Stimulated activated CD4-positive, alpha-beta T cell treated with anti-CD3 and anti-CD28 coated beads, Interleukin-2, amount 100 ng/mL, for 24 hours (primary cell): ENCODE measurements around the gene TMEM179B.
"Not testable (repeated sequence)": the region's sequence is repeated elsewhere in the genome, so short reads cannot be mapped to it uniquely, and the experiment has no call there.

Source experiments
- DNase-seq, 2 donors: peaks; one replicate each; pipeline ENCODE4 v3.0.0-alpha.2; 2020

TMEM179B gene, protein sequence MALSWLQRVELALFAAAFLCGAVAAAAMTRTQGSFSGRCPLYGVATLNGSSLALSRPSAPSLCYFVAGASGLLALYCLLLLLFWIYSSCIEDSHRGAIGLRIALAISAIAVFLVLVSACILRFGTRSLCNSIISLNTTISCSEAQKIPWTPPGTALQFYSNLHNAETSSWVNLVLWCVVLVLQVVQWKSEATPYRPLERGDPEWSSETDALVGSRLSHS

DNA sequence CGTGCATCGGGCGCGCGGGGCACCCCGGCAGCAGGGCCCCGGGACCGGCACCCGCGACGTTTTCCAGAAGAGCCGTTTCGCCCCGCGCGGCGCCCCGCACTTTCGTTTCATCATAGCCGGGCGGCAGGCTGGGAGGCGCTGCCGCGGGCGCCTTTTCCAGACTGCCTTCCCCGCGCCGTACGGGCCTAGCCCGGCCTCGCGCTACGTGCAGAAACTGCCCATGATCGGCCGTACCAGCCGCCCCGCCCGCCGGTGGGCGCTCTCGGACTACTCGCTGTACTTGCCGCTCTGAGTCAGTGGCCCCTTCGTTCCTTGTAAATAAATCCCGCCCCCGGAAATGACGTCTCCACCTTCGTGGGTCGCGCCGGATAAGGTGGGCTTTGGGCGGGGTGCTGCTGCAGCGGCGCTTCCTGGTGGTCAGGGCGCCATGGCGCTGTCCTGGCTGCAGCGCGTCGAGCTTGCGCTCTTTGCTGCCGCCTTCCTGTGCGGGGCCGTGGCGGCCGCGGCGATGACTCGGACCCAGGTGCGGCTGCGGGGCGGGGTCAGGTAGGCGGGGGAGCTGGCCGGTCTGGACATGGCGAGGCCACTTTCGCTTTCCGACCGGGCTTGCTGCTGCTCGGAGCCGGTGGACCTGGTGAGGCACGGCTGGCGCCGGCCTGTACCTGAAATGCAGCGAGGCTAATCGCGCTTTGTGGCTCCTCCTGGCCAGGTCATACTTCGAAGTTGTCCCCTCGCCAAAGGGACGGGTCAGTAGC is at the start of gene TMEM179B:
Gene TMEM179B (plus strand): TSS at position 398 of the 755 bp plus-strand sequence. CDS start 30 bp downstream, at position 428.
- peak; percentile 98 to 99 for DNase-seq

DNA sequence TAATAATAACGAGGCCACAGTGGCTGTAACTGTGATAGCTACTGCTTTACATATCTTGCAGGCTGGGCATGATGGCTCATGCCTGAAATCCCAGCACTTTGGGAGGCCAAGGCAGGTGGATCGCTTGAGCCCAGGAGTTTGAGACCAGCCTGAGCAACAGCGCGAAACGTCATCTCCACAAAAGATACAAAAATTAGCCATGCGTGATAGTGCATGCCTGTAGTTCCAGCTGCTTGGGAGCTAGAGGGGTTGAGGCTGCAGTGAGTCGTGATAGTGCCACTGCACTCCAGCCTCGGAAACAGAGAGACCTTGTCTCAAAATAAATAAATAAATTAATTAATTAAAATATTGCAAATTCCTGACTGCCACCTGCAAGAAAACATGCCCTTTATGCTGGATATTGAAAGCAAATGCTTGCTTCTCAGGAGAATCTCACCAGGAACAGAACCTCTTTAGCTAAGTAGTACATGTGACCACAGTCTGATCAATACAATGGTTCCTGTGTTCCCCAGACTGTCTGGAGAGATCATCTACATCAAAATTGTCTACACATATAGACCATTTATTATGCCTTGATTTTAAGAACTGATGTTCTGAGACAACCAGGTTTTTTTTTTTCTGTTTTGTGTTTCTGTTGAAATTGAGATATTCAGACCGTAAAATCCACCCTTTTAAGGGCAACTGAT is 39.6 kb upstream of the TMEM179B start:
- DNase-seq, result no peak

- not testable (repeated sequence) for DNase-seq
These were observed 37.3 kb upstream of the TMEM179B start for GRCh38 chr11:62749931-62750330.

DNA sequence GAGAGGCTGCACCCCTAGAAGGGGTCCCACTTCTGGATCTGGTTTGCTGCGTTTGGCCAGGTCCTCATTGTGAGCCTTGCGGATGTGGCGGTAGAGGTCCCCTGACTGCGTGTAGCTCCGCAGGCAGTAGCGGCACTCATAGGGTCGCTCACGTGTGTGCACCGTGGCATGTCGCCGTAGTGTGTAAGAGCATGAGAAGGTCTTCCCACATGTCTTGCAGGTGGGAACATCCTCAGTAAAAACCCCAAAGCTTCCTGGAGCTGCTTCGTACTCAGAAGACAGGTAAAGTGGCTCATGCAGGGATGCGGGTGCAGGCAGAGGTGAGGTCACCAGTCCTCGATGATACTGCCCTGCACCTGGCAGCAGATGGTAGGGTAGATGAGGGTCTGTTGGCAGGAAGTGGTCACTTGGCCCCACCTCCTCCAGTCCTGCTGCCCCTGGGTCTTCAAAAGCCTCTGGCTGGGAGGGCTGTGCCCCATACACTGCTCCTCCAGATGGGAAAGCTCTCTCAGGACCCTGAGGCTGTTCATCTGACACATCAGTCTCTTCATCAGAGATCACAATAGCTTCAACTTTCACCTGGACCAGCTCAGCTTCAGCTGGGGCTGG is 34.9 kb upstream of the TMEM179B start:
- no peak for DNase-seq

GRCh38 chr11:62752994-62753735 is 34.0 kb upstream of the TMEM179B start:
- no peak for DNase-seq

DNA sequence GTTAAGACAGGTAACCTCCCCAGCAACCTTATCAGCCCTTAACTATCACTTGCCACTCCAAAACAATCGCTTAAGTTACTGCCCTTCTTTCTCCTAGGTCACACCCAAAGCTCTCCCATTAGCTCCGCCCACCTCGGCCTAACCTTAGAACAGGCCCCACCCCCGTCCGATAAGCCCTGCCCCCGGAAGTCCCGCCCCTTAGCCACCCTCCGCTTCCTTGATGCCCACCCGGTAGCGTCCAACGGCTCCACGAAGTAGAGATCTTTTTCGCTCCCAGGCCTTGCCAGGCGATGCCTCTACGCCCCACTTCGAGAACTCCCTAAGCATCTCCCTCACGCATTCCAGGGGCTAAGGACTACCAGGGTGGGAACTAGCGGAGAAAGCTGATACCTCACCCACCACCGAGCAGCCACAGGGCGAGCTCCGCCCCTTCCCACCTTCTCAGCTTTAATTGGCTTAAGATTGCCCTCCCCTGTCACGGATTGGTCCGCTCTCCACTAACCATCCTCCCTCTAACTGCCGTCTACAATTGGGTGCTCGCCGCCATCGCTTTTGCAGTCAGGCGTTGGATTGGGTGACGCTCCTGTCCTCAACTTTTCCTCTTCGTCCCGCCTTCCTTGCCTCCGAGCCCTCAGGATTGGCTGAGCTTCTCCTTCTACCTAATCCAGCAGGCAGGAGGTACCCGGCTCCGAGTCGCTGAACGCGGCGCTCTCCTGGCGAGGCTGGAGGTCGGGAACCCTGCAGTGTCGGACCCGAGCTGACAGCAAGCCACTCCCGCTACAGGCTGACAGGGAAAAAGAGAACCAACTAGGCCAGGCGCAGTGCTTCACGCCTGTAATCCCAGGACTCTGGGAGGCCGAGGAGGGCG is 33.2 kb upstream of the TMEM179B start, which contains the start of gene ZBTB3:
Gene ZBTB3 (minus strand): TSS at position 425 of the 868 bp plus-strand sequence. CDS start 496 bp downstream, outside the sequence.
- peak; percentile 95 to 97 for DNase-seq

GRCh38 chr11:62755086-62755615 is 32.1 kb upstream of the TMEM179B start:
- DNase-seq, result no peak

GRCh38 chr11:62757846-62758788 is 29.1 kb upstream of the TMEM179B start:
- DNase-seq, result no peak

GRCh38 chr11:62760867-62761227 is 26.4 kb upstream of the TMEM179B start:
- peak in 1 of 2 donors; percentile 14 for DNase-seq

DNA sequence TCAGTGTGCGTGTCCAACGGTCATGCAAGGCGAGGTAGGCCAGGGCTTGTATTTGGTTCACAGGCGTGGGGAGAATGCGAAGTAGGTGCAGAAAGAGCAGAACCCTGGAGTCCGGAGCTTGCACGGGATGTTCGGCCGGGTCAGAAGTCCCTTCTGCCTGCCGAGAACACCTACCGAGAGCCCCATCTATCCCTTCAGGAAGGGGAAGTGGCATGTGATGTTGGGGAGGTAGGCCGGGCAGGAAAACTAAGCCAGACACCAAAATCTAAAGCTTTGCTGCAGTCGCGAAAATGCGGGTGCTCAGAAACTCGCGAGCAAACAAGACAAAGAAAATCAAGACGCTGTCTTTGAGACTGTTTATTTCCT is 16.4 kb upstream of the TMEM179B start:
- DNase-seq, result peak in 1 of 2 donors; percentile 37

DNA sequence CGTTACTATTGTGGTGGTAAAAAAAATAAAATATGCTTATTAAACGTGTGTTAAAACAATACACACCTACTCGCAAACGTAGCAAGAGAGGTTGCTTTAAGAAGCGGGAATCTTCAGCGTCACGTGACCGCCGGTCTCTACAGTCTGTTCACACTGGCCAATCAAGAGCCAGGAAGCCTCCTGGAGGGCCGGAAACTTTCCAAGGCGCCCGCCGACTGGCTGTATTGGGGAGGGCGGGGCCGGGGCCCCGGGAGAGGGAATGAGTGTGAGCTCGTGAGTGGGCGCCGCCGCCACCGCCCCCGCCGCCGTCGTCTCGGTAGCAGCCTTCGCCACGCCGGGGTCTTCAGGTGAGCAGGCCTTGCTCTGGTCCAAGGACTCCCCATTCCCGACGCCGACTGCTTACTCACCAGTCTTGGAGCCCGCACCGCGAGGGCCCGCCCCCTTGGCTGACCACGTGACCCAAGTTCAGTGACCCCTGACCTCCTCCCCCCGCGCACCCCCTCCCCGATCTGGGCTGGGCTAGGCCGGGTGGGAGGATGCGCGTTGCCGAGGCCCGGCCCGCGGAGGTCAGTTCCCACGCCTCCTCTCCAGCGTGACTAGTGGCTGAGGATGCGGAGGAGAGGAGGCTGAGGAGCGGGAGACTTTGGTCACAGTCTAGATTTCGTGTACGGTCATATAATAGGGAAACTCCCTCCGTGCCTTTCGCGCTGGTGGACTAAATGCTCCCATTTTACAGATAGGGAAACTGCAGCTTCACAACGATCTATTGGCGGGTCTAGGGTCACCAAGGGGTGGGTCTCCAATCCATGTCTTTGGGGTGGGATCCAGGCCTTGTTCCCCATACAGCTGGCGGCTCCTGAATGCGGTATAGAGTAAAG is 15.8 kb upstream of the TMEM179B start, which contains the start of gene TAF6L:
Gene TAF6L (plus strand): TSS at position 253 of the 878 bp plus-strand sequence. CDS start 4,388 bp downstream, outside the sequence.
- peak; percentile 95 to 97 for DNase-seq

- DNase-seq, result no peak
These were observed 12.8 kb upstream of the TMEM179B start for GRCh38 chr11:62774407-62774806.

- no peak for DNase-seq
These were observed 11.6 kb upstream of the TMEM179B start for GRCh38 chr11:62775646-62776045.

DNA sequence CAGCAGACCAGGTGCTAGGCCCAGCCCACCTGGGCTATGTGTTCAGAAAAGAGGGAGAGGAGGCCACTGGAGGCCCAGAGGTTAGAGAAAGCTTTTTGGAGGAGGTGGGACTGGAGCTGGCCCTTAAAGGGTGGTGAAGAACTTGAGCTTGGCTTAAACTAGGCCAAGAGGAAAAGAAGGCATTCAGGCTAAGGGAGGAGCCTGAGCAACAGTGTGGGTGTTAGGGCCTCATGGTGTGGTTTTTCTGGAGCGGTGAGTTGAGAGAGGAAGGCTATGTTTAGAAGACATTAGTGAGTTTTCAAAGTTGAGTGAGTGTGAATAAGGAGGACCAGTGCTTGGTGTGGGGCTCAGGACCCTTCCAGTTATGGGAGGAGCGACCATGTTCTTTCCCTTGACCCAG is 9.8 kb upstream of the TMEM179B start:
- no peak for DNase-seq

DNA sequence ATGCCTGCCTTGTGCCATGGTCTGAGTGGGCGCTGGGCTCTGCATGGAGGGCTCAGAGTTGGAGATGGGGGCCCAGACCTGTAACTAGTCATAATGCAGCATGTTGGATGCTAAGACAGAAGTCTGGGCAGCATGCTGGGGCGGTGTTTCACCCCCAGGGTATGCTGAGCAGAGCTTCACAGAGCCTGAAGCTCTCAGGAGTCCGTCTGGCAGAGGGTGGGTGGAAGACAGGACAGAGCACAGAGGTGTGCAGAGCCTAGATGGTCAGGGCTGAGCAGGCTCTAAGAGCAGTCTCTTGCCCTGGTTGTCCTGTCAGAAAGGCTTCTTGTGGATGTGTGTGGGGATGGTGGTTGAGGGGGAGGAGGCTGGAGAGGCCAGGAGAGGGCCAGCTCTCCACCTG is 8.8 kb upstream of the TMEM179B start:
- no peak for DNase-seq

DNA sequence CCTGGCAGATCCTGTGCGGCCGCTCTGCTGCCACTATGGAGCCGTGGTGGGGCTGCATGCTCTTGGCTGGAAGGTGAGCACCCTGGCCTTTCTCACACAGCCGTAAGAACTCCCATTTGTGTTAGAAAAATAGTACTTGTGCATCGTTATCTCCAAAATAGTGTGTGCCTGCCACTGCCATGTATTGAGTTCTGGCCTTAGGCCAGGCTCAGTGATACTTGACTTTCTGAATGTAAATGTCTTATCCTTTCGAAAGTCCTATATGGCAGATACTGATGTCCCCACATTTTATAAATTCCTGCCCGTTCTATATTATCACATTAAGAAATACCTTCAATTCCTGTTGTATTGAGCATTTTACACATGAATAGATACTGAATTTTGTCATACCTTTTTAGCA is 4.4 kb upstream of the TMEM179B start:
- DNase-seq, result no peak

- DNase-seq, result peak; percentile 87 to 88
These were observed 741 bp upstream of the TMEM179B start for GRCh38 chr11:62786318-62787004.

DNA sequence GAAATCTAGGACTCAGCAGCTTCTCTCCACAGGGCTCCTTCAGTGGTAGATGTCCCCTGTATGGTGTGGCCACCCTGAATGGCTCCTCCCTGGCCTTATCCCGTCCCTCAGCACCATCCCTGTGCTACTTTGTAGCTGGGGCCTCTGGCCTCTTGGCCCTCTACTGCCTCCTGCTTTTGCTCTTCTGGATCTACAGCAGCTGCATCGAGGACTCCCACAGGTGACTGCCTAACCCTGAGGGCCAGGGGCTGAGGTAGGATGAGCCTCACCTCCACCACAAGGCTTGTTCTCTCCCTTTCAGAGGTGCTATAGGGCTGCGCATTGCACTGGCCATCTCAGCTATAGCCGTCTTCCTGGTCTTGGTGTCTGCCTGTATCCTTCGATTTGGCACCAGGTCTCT is 1.8 kb downstream of the TMEM179B start:
- DNase-seq, result no peak
